Left renal cortex interstitium (tissue), 4 donors: Measurements from ENCODE around the gene C20orf96. TPM values are rescaled to one million over a fixed set of nuclear protein-coding genes. Genes with fewer than 3 reads are reported as not detected.
A peak's percentile ranks its signal among the peaks of the same experiment; 100 is the strongest.
"Not testable (repeated sequence)": the region's sequence is repeated elsewhere in the genome, so short reads cannot be mapped to it uniquely, and the experiment has no call there.

Experiments
- DNase-seq, 4 donors: peaks; one replicate each; pipeline ENCODE4 v3.0.0-alpha.2; 2013; ENCODE audit warnings: low read depth in 4 of 4, low spot score in 2 of 4, missing footprints in 1 of 4
- polyA plus RNA-seq, 4 donors: library from polyadenylated mRNA; unstranded; fragments of 120-200 nt; gene quantifications; one replicate each; pipeline ENCODE4 v1.2.1, GENCODE V29; 2013; ENCODE audit not compliant: insufficient read length in 4 of 4

The C20orf96 gene
- polyA plus RNA-seq, 4 donors: 32.0 to 43.0 (median 37.6) TPM

DNA sequence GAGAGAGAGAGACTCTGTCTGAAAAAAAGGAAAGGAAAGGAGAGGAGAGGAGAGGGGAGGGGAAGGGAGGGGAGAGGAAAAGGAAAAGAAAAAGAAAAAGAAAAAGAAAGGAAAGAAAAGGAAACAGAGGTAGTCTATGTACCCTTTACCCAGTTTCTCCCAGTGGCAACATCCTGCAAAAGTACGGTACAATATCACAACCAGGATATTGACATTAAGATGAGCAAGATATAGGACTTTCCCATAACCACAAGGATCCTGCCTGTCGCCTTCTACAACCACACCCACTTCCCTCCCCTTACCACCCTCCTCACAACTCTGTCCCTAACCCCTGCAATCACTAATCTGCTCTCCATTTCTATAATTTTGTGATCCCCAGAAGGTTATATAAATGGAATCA, 4.0 kb downstream of the C20orf96 start:
- DNase-seq: no peak

- no peak for DNase-seq
Measured at GRCh38 chr20:284172-284571, 6.4 kb downstream of the C20orf96 start.

GRCh38 chr20:278607-279571, 11.7 kb downstream of the C20orf96 start:
- DNase-seq: no peak

- DNase-seq: no peak
Measured at GRCh38 chr20:278181-278580, 12.4 kb downstream of the C20orf96 start.

GRCh38 chr20:277496-277781, 13.1 kb downstream of the C20orf96 start:
- no peak for DNase-seq

- no peak for DNase-seq
Measured at GRCh38 chr20:276620-277495, 13.7 kb downstream of the C20orf96 start.

DNA sequence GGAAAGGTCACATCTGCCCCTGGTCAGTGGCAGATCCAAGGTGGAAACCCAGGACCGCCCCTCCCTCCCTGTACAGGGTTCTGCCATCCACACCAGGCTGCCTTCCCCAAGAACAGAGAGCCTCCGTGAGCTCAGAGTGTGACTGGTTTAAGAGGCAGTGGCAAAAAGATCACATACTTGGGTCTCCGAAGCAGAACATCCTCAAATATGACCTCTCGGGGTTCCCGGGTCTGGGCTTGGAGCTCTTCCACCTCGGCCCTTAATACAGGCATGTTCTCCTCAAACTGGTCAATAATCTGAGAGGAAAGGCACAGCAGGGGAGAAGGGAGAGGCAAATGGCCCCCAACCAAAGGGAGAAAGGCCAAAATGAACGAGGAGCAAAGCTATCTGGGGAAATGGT, 14.8 kb downstream of the C20orf96 start:
- no peak for DNase-seq

- DNase-seq: no peak
Measured at GRCh38 chr20:273884-274283, 16.7 kb downstream of the C20orf96 start.

DNA sequence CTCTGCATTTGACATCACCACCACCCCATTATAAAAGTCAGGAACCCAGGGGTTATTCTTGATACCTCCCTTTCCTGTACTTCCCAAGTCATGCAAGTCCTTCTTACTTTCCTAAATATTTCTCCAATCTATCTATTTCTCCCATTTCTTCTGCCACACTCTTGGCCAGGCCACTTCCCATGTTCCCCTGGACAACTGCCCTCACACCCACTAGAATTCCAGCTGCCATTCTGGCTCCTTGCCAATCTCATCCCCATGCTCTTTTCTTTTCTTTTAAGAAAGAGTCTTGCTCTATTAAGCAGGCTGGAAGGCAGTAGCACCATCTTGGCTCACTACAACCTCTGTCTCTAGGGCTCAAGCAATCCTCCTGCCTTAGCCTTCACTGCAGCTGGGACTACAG, 17.8 kb downstream of the C20orf96 start:
- DNase-seq: no peak

GRCh38 chr20:271528-271927, 19.0 kb downstream of the C20orf96 start:
- no peak for DNase-seq

GRCh38 chr20:271069-271468, 19.5 kb downstream of the C20orf96 start:
- DNase-seq: no peak

DNA sequence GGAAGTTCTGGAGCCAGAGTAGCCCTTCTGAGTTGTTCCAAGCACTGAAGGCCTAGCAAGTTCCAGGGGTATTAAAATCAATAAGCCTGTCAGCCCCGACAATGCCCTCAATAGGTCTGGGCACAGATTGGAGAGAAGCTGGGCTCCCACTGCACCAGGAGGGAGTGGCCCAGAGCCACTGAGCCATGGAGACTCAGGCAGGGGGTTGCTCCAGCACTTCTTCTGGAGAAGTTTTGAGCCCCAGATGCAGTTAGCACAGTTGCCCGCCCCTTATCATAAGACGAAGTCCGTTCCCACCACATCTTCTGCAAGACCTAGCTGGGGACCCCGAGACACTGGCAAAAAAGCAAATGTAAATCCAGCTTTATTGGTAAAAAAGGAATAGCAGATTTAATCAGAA, 20.0 kb downstream of the C20orf96 start:
- no peak for DNase-seq

DNA sequence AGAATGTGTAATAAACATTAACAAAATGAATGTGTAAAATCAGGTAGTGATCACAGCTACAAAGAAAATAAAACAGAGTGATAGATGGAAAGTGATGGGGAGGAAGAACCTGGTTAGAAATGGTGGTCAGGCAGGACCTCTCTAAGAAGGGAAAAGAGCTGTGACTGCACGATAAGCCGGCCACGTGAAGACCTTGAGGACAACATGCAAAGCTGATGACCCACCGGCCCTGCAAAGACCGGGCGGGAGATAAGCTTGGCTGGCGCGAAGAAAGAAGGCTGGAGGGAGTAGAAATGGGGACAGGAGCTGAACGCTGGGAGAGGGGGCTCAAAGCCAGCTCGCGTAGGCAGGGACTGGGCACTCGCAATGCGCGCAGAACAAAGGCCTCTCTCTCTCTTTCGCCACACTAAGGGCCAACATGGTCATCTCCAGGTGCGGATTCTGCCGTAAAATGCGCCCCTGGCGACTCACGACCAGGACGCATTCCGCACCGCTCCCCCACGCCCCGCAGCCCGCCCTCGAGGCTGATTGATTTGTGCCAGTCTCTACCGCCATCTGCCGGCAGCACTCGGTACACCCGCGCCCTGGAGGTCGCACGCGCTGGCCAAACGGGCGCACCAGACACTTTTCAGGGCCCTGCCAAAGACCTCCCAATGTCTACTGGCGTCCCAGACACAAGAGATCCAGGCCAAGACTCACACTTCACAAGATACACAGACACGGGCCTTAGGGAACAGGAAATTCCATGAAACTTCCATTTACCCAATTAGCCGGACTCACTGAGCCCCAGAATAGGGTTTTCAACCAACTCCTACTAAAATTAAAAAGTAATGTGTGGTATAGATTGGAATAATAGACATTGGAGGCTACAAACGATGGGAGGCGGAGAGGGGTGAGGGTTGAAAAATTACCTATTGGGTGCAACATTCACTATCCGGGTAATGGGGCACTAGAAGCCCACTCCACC, 23.7 kb downstream of the C20orf96 start:
- DNase-seq: peak in 3 of 4 donors; percentile 53 to 73 (median 72)

DNA sequence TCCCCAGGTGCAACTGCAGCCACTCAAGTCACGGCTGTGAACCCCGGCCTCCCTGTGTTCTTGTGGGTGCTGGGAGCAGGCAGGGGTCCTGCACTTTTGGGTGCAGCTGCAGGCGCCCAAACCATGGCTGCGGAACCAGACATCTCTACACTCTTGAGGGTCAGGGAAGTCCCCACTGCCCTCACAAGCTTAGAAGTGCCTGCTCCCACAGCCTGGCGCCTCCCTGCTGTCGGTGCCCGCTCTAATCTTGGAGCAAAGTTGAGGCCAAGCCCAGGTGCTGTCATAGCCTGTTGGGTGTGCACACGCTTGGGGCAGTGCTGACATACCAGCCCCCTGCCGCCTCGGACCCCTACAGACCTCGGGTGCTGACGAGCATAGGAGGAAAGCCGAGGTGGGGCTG, 26.8 kb downstream of the C20orf96 start:
- no peak for DNase-seq

DNA sequence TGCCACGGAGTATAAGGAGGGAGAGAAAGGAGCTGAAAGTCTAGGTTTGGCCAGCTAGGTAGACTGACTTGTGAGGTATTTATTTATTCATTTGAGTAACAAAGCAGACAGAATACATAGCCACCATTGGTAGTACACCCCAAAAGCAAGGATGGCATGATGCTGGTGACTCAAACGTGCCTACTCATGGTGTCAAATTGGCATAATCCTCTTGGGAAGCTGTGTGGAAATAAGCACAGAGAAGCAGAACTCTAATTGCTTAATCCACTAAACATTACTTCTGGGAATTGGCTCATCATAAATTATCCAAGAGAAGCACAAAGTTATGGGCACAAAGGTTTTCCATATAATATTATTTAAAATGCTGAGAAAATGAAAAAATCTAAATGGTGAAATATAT, 30.6 kb downstream of the C20orf96 start:
- no peak for DNase-seq

DNA sequence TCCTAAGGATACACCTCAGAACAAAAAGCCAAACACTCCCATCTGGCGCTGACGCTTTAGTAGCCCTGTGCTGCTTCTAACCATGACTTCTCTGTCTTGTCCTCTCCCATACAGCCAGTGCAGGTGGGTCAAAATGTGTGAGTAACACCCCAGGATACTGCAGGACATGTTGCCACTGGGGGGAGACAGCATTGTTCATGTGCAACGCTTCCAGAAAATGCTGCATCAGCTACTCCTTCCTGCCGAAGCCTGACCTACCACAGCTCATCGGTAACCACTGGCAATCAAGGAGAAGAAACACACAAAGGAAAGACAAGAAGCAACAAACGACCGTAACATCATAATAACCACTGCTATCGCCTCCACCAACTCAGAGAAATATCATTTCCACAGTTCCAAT, 31.6 kb downstream of the C20orf96 start:
- no peak for DNase-seq

DNA sequence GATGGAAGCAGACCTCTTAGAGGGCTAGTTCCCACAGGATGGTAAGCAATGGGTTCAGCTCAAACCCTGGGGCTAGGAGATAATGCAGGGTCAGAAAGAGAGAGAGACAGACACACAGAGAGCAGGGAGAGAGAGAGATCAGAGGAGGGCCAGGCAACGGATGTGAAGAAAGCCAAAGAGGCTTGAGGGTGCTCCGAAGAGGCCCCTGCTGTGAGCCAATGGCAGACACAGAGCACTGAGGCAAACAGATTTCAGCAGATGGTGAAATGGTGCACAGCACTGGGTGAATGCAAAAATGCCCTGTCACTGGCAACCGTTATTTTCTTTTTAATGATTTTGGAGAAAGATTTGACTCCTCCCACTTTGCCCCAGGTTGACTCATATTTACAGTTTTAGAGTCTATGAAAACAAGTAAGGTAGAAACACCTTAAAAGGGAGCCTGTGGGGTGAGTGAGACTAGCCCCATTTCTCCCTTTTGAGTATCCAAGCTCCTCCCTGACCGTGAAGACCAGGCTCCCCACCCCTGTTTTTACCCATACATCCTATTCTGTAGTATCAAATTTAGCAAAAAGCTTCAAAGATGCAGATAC, 32.2 kb downstream of the C20orf96 start:
- no peak for DNase-seq

DNA sequence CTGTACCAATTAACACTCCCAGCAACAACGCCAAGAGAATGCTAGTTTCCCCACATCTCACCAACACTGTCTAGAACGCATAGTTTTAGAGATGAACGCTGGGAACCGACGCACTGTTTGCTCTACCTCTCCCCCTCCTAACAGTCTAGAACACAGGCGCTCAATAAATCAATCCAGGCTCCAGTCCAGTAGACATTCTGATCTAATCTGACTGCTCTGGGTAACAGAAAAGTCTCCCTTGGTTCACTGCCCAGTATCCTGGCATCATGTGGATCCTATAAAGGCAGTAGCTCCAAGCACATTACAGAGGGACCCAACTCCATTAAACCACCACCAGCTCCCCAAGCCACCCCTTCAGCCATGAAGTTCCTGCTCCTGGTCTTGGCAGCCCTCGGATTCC, 33.1 kb downstream of the C20orf96 start, which contains the start of gene DEFB132:
DEFB132 (plus strand) TSS at position 306 of the 400 bp plus-strand sequence; CDS start at position 361, 55 bp downstream.
- no peak for DNase-seq

- DNase-seq: not testable (repeated sequence)
Measured at GRCh38 chr20:253447-253846, 37.1 kb downstream of the C20orf96 start.

GRCh38 chr20:252801-253200, 37.7 kb downstream of the C20orf96 start:
- DNase-seq: no peak
